Hematopoietic multipotent progenitor cell treated with erythropoietin and hydrocortisone succinate and interleukin-3 and kit ligand, for 8 days (in vitro differentiated cells): ENCODE results near the gene TUBB3.
"Not testable (repeated sequence)": the region's sequence is repeated elsewhere in the genome, so short reads cannot be mapped to it uniquely, and the experiment has no call there.

Experiments
- DNase-seq: peaks from one replicate; pipeline ENCODE4 v3.0.0-alpha.2; 2015

TUBB3 gene

GRCh38 chr16:89946515-89946914, 23.4 kb downstream of the TUBB3 start:
- DNase-seq = no peak

DNA sequence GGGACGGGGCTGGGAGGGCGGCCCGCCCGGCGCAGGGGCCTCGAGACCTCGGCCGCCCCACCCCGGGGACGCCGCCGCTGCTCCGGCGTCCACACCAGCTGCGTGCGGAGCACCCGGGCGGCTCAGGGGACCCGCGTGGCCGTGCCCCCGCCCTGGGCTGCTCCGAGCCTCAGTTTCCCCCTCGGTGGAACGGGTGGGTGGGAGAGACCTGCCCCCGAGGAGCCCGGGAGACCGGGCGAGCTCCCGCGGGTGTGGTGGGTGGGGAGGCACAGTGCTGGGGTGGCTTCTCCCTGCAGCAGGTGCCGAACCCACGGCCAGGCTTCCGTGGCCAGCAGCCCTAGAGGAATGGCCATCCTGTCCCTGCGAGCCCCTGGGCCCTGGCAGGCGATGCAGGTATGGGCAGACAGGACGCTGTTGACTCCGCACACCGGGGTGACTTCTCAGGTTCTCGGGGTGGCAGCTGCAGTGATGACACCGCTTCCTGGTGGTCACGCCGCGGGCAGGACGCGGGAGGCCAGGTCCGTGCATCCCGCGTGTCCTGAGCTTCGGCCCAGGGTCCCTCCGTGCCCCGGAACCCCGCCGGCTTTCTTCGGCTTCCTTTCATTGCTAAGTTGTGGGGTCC, 26.1 kb downstream of the TUBB3 start:
- no peak for DNase-seq

GRCh38 chr16:89949756-89950155, 26.6 kb downstream of the TUBB3 start:
- no peak for DNase-seq

- no peak for DNase-seq
Measured at GRCh38 chr16:89951509-89951908, 28.4 kb downstream of the TUBB3 start.

- no peak for DNase-seq
Measured at GRCh38 chr16:89952049-89952448, 28.9 kb downstream of the TUBB3 start.

GRCh38 chr16:89952551-89952950, 29.4 kb downstream of the TUBB3 start:
- DNase-seq = no peak

DNA sequence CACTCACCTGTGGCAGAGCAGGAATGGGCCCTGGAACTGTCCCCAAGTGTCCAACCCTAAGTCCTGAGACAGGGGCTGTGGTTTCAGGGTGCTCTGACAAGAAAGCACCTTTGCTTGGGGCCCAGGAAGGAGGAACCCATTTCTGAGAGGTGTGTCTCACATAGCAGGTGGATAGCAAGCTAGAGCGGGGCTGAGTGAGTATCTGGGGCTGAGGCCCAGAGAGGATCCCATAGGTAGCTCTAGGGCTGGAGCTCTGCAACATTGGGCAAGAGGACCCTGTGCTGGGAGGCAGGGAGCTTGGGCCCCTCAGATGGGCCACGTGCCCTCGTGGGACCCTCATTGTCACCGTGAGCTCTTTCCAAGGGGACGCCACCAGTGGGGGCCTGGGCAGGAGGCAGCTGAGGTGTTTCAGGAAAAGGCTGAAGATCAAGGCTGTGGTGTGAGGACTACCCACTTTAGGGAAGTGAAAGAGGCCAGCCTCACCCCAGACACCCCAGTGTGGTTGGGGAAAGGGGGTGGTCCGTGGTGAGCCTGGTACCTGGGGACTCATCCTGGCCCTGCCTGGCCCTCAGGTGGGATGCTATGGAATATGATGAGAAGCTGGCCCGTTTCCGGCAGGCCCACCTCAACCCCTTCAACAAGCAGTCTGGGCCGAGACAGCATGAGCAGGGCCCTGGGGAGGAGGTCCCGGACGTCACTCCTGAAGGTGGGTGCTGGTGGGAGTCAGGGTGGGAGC, 30.7 kb downstream of the TUBB3 start:
- no peak for DNase-seq

DNA sequence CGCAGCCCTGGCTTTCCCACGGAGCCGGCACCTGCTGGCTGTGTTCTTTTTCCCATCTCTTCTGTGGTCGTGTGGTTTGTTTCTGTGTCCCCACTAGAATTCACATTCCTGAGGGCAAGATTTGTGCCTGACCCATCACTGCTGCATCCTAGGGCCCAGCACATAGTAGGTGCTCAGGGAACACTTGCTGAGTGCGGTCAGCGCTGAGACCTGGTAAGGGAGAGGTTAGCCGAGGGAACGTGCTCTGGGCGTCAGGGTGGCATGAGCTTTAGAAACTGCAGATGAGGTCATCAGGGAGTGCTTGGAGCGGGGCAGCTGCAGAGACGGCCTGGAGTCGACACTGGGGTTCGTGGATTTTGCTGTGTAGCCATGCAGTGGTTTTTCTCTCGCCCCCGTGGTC, 31.3 kb downstream of the TUBB3 start:
- DNase-seq = no peak

DNA sequence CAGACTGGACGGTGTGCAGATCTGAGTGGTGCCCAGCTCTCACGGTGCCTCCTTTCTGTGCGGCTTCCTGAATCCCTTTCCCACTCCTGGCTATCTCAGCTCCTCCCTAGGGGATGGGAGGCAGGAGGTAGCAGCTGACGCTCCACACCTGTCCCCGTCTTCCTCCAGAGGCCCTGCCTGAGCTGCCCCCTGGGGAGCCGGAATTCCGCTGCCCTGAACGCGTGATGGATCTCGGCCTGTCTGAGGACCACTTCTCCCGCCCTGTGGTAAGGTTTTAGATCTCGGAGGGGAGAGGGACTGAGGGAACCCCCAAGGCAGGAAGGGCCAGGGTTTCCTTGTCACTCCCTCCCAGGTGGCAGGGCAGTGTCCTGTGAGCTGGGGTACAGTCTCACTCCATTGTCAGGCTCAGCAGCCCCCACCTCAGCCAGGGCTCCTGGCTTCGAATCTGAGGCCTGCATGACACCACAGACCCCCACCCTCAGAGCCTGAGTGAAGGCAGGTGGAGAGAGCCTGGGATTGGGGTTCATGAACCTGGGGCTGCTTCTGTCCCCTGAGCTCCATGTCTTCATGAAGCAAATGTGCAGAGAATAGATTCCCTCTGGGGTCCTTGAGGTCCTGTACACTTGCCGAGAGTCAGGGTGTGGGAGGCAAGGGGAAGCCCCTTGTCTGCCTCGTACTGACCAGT, 32.0 kb downstream of the TUBB3 start:
- no peak for DNase-seq

DNA sequence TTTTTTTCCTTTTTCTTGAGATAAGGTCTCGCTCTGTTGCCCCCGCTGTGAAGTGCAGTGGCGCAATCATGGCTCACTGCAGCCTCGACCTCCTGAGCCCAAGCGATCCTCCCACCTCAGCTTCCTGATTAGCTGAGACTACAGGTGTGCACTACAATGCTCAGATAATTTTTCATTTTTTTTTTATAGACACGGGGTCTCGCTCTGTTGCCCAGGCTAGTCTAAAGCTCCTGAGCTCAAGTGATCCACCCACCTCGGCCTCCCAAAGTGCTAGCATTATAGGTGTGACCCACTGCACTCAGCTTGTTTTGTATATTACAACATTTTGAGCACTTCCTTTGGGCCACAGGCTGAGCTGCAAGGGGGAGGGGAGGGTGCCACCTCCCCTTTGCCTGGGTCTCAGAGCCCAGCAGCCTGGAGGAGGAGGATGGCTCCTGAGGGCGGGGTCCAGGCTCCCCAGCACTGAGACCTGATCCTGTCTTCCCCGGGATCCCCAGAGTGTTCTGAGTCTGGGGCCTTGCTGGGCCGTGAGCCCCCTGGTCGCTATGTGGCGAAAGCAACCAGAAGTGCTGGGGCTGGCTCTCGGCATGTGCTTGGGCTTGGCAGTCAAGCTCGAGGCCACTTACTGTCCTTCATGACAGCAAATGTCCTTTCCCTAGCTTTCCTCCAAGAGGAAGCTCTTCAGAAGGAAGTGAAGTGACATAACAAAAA, 33.5 kb downstream of the TUBB3 start:
- DNase-seq = no peak

DNA sequence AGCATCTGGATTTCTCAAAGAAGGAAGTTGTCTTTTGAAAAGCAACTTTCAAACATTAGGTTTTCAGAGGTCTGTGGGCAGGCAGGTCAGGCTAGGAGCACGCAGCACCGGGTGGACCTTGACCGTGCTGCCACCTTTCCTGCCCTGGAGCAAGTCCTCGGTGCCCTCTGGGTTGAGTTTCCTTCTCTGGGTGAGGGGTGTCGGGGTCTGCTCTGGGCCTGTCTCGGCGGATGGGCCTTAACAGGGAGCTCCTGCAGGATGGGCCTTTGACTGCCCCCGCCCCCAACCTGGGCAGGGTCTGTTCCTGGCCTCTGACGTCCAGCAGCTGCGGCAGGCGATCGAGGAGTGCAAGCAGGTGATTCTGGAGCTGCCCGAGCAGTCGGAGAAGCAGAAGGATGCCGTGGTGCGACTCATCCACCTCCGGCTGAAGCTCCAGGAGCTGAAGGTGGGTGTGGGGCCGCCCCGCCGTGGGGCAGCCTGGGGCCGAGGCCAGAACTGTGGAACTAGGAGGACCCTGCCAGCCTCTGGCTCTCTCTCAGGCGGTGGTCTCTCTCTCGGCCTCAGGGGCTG, 34.2 kb downstream of the TUBB3 start:
- no peak for DNase-seq

- DNase-seq = peak; percentile 49
Measured at GRCh38 chr16:89958068-89958467, 34.9 kb downstream of the TUBB3 start.

- no peak for DNase-seq
Measured at GRCh38 chr16:89958596-89958995, 35.5 kb downstream of the TUBB3 start.

GRCh38 chr16:89960966-89961365, 37.8 kb downstream of the TUBB3 start:
- no peak for DNase-seq

DNA sequence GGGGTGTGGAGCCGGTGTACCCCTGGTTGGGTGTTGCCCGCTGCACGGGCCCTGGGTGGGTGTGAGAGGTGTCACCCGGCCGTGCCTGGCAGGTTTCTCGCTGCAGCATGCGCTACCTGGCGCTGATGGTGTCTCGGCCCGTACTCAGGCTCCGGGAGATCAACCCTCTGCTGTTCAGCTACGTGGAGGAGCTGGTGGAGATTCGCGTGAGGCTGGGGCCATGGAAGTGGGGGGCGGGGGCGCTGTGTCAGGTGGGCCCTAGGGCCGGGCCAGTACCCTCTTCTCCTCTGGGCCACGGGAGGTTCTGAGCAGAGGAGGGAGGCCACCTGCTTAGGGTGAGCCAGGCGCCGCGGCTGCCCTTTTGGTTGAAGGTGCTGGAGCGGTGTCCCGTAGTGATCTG, 38.8 kb downstream of the TUBB3 start:
- no peak for DNase-seq

- DNase-seq = no peak
Measured at GRCh38 chr16:89962754-89963498, 39.8 kb downstream of the TUBB3 start.

GRCh38 chr16:89964201-89964600, 41.1 kb downstream of the TUBB3 start:
- DNase-seq = no peak

- no peak for DNase-seq
Measured at GRCh38 chr16:89965447-89966225, 42.5 kb downstream of the TUBB3 start.

- no peak for DNase-seq
Measured at GRCh38 chr16:89966756-89967155, 43.6 kb downstream of the TUBB3 start.

DNA sequence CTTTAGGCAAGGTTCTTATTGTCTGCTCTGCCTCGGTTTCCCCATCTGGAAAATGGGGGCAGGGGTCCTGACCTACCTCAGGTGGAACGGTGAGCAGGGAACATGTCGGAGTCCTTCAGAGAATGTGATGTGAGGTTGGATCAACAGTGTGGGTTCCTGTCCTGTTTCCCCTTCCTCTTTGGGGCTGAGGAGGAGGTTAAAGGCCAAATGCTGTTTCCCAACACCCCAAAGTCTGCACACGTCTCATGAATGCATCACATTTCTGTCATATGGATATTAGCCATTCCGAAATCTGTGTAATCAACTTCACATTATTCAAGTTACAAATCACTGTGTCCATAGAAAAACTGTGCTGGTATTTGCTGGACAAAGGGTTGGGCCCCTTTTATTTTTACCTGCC, 44.3 kb downstream of the TUBB3 start:
- DNase-seq = not testable (repeated sequence)

- DNase-seq = not testable (repeated sequence)
Measured at GRCh38 chr16:89968074-89968473, 44.9 kb downstream of the TUBB3 start.
